ENCODE measurements around the gene FNIP2. TPM values are rescaled to one million over a fixed set of nuclear protein-coding genes. Genes with fewer than 3 reads are reported as not detected.

The FNIP2 gene
- total and polyA plus RNA-seq, 9 of the 15 experiments (the other 6 are each of a cell fraction or from before 2014, with no cell fraction given): 1.7 to 15.5 (median 8.3) TPM

DNA sequence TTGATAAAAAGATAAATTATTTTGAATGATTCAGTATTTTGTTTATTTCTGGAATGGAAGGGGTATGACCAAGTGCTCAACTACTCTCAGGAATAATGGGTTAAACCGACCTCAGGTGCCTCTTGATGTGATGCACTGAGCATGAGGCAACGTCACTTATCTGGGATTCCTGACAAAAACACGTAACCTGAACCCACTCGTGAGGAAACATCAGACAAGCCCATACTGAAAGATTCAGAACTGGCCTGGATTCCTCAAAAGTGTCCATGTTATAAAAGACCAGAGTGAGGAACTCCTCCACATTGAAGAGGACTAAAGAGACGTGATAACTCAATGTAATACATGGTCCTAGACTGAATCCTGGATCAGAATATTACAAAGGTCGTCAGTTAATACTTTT is 144.0 kb downstream of the FNIP2 start:
- in situ Hi-C loops (cut with MboI): no loop called here
- no peaks in the 10 kb centered on the region; a peak in 1 of 5 replicates for H3K4me1 ChIP-seq (replicated peaks in 1 of 2; ENCODE audit: control insufficient read depth in 2 of 2, insufficient read depth in 2 of 2, low read length in 2 of 2)
- no TSS peak for BruUV-seq (replicated peaks)
- ATAC-seq (no peak), FAIRE-seq (no peak), DNase-seq (ENCODE audit: extremely low read depth in 1 of 4, low spot score in 3 of 4) (no peak)
- no peak overlapping the region for H3K9ac ChIP-seq (ENCODE audit: insufficient read depth in 1 of 2, low read depth in 2 of 2, low read length in 2 of 2)
- ChIA-PET POLR2A (no interaction called here), CTCF (ENCODE audit: low intra/inter-chr PET ratio) (no interaction called here)
- H3K4me2 ChIP-seq (ENCODE audit: insufficient read depth, low read length): no peak overlapping the region
- intact Hi-C loops (cut with micrococcal nuclease): no loop called here
- no peak overlapping the region for H3K27ac ChIP-seq (ENCODE audit: extremely low read depth, low read depth, low read length)
- H3K79me2 ChIP-seq (ENCODE audit: control insufficient read depth, insufficient read depth, low read length): no peaks in the 10 kb centered on the region
- 19% methylated on average over 6 of the region's 6 CpGs for WGBS (ENCODE audit: insufficient coverage, low coverage, missing lambda C conversion rate)
- no peaks in the 10 kb centered on the region for H3K9me3 ChIP-seq (replicated peaks; ENCODE audit: control insufficient read depth, insufficient read depth, low read depth, low read length)
- no peaks in the 10 kb centered on the region for H3K36me3 ChIP-seq (ENCODE audit: control insufficient read depth, insufficient read depth, low read length)
- no peaks in the 10 kb centered on the region for H4K20me1 ChIP-seq (replicated peaks; ENCODE audit: control insufficient read depth, insufficient read depth, low read length)
- H3K9me1 ChIP-seq (ENCODE audit: control insufficient read depth, insufficient read depth, low read length): no peaks in the 10 kb centered on the region
- no peaks in the 10 kb centered on the region for H3K27me3 ChIP-seq (ENCODE audit: control insufficient read depth in 2 of 2, insufficient read depth in 2 of 2, low read length in 2 of 2)
- no peak overlapping the region for H2AFZ ChIP-seq (ENCODE audit: low read depth, low read length)
- TF ChIP-seq HSF4 (CRISPR knock-in tag; IDR thresholded peaks at IDR 0.05; ENCODE audit: borderline replicate concordance) (no peak), POLR2B (IDR thresholded peaks at IDR 0.05; ENCODE audit: low read depth, partially characterized antibody) (no peak), HMGXB4 (CRISPR knock-in tag; IDR thresholded peaks at IDR 0.05) (no peak), ZNF197 (CRISPR knock-in tag; IDR thresholded peaks at IDR 0.05; ENCODE audit: low read depth) (no peak), TCF15 (CRISPR knock-in tag; IDR thresholded peaks at IDR 0.05) (no peak), PHF8 (IDR thresholded peaks at IDR 0.05; ENCODE audit: borderline replicate concordance, low read length) (no peak), PHB2 (IDR thresholded peaks at IDR 0.05; ENCODE audit: low read depth) (no peak), CHCHD3 (CRISPR knock-in tag; IDR thresholded peaks at IDR 0.05) (no peak), ZNF324 (CRISPR knock-in tag; IDR thresholded peaks at IDR 0.05) (no peak), RCOR1 (IDR thresholded peaks at IDR 0.05; ENCODE audit: borderline replicate concordance in 1 of 2, low read depth in 2 of 2, low read length in 2 of 2) (no peak), MAFG (tag; conservative IDR thresholded peaks at IDR 0.05) (no peak), PATZ1 (CRISPR knock-in tag; IDR thresholded peaks at IDR 0.05; ENCODE audit: borderline replicate concordance) (no peak), TCF7L2 (IDR thresholded peaks at IDR 0.05; ENCODE audit: low read depth, low read length) (no peak), BCOR (IDR thresholded peaks at IDR 0.05) (no peak), ESRRA (IDR thresholded peaks at IDR 0.05; ENCODE audit: borderline replicate concordance, low read depth) (no peak)
- no peak overlapping the region for H3K4me3 ChIP-seq

Measured in K562 (cell line).